ENCODE results near the gene TLE3.
"Not testable (repeated sequence)": the region's sequence is repeated elsewhere in the genome, so short reads cannot be mapped to it uniquely, and the experiment has no call there.

TLE3 gene

DNA sequence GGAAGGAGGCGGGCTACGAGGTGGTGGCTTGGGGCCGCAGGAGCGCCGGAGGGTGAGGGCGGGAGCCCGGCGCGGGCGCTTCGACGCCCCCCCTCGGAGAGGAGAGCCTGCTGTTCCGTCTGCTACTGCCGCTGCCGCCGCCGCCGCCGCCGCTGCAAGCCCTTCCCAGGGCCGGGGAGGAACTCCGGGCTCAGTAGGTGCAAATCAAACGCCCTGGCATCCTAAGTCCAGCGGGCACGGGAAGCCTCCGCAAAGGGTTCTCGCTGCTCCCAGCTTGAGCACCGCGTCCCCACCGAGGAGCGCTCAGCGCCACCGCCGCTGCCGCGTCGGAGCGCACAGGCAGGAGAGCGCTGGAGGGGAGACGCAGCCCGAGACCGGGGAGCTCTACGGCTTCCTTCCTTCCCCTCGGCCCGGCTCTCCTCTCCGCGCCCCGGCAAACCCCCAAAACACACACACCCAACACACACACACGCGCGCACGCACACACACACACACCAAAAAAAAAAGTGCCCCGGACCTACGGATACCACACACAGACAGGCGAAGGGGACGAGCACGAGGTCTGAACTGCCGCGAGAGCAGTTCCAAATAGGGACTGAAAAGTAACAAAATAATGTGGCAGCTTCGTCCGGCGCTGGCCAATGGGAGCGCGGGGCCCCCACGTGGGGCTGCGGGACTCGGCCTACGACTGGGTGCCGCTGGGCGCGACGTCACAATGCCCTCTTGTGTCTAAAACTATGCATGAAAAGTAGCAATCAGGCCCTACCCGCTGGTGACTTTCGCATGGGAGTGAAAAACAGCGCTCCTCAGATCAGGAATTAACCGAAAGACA, at the start of gene TLE3:
Gene TLE3 (minus strand): TSS at position 597 of the 832 bp plus-strand sequence. CDS start 1,119 bp downstream, outside the sequence.
- peak; percentile 99 for DNase-seq (ENCODE audit: low spot score)

DNA sequence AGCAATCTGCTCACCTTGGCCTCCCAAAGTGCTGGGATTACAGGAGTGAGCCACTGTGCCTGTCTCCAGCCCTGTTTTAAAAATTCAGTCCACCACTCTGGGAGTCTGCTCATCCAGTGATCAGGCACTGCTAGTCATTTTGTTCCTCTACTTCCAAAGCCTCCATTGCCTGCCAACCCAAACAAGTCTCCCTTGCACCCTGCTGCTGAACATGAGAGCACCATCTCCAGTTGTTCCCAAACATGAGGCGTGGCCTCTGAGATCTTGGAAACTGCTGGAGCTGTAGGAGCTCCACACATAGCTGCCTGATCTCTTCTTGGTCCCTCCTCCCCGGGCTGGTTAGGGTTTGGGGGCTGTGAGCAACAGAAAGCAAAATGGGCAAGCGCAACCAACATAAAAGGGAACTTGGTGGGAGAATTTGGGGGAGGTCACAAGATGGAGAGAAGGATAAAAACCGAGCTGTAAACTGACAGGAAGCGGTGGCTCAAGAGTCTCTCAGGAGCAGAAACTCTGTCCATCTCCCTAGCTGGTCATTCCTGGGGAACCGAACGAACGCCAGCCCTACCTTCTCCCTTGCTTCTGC, 49.6 kb upstream of the TLE3 start:
- DNase-seq (ENCODE audit: low spot score) = no peak

GRCh38 chr15:70146771-70147170, 49.1 kb upstream of the TLE3 start:
- DNase-seq (ENCODE audit: low spot score) = no peak

DNA sequence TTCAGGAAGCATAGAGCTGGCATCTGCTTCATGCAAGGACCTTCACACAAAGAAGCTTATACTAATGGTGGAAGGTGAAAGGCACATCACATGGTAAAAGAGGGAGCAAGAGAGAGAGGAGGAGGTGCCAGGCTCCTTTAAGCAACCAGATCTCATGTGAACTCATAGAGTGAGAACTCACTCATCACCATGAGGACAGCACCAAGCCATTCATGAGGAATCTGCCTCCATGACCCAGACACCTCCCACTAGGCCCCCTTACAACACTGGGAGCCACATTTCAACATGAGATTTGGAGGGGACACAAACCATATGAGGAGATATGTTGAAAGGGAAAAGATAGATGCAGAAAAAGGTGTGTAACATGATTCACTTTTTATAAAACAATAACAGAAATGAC, 48.4 kb upstream of the TLE3 start:
- DNase-seq (ENCODE audit: low spot score) = no peak

- DNase-seq (ENCODE audit: low spot score) = no peak
Measured at GRCh38 chr15:70145261-70145660, 47.5 kb upstream of the TLE3 start.

DNA sequence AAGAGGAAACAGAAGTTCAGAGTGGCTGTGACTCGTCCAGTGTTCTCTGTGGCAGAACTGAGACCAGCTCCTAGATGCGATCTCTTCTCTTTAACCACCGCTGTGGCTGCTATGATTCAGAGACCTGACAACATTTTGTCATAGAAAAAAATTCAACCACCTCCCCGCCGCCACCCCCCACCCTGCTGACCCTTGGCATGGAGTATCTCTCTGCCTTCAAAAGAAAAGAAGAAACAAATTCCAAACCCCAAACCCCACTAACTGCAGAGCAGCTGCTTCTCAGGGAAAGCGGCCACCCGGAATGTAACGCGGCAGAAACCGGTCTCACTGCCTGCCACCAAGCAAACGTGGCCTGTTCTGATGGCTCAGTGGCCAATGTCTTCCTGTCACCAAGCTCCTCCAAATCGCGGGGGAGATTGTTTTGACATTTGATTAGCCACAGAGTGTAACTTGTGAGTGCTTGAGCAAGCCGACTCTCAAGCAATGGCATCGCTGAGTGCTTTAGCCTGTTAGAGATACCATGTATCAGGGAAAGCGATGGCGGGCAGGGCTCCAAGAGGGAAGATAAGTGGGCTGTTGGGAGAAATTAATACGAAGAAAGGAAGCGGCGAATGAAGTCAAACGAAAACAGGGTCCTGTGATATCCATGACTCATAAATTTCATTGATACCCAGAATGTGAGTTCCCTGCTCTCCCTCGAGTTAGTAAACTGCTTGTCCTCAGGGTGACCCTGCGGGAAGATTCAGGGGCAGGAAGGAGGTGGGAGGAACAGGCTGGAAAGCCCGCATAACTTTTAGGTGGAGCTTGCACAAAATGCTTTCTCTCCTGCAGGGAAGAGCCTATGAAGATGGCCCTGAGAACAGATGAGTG, 44.8 kb upstream of the TLE3 start:
- no peak for DNase-seq (ENCODE audit: low spot score)

- DNase-seq (ENCODE audit: low spot score) = no peak
Measured at GRCh38 chr15:70142072-70142321, 44.3 kb upstream of the TLE3 start.

DNA sequence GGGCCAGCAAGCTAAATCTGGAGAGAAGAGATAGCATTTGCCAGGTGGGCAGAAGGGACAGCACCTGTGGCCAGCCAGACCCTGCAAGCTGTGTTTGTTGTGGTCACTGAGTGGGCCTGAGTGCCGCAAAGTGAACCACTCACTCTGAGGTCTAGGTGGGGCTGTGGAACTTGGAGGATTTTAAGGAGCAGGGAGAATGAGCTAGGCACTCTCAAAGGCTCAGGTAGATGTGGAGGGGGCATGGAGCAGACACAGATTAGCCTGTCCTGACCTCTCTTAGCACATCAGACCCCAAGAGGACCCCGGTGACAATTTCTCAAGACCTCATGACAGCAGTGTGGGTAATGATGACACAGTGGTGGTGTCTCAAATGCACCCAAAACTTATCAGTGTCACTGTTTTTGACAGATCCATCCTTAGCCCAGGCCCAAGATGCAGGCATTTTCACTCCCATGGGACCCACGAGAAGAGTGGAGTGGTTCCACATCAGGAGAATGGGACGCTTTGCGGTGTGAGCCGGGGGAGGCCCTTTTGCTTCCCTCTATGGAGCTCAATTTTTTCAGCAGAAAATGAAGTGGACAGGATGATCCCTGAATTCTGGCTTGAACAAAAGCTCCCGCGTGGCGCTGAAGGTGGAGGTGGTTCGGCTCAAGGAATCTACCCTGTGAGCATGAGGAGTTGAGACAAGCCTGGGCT, 43.8 kb upstream of the TLE3 start:
- DNase-seq (ENCODE audit: low spot score) = no peak

DNA sequence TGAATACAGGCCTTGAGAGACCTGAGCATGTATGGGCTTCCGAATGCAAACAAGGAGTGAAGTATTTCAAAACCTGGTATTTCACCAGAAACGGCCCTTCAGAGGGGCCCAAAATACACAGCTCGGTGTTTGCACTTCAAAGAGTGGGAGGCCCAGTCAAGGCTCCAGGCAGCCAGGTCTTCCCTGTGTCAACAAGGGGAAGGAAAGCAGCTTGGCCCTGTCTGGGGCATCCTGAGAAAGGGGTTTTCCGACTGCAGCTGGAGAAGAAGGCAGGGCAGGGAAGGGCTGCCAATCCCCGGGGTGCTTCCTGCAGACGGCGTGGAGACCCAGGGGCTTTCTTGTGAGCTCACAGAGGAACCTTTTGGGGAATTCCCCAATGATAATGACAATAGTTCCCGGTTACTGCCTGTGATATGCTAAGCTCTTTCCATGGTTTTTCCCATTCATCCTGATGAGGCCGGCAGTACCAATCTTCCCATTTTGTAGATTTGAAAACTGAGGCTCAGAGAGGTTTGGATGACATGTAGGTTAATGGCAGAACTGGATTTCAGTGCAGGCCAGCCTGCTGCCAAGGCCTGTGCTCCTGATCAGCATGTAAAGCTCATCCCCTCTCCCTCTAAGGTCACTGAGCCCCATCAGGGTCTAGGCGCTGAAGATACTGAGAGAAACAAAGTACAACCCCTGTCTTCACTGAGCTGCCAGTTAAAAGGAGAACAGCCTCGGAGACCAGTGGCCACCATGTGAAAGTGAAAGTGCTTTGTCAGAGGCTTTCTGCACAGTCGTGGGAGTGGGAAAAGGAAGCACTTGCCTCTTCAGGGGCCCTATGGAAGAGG, 43.0 kb upstream of the TLE3 start:
- DNase-seq (ENCODE audit: low spot score) = peak; percentile 19

GRCh38 chr15:70140025-70140542, 42.4 kb upstream of the TLE3 start:
- DNase-seq (ENCODE audit: low spot score) = no peak

GRCh38 chr15:70137967-70138366, 40.2 kb upstream of the TLE3 start:
- no peak for DNase-seq (ENCODE audit: low spot score)

- not testable (repeated sequence) for DNase-seq (ENCODE audit: low spot score)
Measured at GRCh38 chr15:70137021-70137420, 39.3 kb upstream of the TLE3 start.

- DNase-seq (ENCODE audit: low spot score) = no peak
Measured at GRCh38 chr15:70133781-70134421, 36.2 kb upstream of the TLE3 start.

DNA sequence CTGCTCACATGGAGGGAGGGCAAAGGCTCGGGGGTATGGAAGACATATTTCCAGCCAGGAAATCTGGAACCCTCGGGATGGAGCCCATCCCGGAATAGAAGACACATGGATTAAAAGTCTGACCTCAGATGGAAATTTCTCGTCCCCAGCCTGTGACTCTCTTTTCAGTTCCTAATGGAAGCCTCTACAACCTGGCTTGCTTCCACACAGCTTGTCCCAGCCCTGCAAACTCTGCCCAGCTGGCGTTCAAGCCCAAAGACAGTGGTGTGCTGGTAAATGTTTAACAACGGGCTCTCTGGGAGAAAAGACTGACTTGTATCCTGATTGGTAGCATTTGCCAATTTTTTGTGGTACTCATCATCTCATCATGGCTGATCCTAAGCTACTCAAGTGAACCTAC, 35.6 kb upstream of the TLE3 start:
- no peak for DNase-seq (ENCODE audit: low spot score)

DNA sequence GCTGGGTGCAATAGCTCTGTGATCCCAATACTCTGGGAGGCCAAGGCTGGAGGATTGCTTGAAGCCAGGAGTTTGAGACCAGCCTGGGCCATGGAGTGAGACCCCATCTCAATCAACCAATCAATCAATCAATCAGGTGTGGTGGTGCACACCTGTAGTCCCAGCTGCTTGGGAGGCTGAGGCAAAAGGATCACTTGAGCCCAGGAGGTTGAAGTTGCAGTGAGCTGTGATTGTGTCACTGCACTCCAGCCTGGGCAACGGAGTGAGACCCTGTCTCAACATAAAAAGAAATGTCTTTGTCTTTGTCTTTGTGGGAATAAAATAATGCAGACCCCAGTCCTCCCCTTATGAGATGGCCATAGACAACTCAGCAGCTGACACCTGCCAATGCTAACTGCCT, 34.9 kb upstream of the TLE3 start:
- no peak for DNase-seq (ENCODE audit: low spot score)

GRCh38 chr15:70132139-70132538, 34.4 kb upstream of the TLE3 start:
- no peak for DNase-seq (ENCODE audit: low spot score)

- no peak for DNase-seq (ENCODE audit: low spot score)
Measured at GRCh38 chr15:70128414-70129140, 30.9 kb upstream of the TLE3 start.

- no peak for DNase-seq (ENCODE audit: low spot score)
Measured at GRCh38 chr15:70127770-70128413, 30.2 kb upstream of the TLE3 start.

DNA sequence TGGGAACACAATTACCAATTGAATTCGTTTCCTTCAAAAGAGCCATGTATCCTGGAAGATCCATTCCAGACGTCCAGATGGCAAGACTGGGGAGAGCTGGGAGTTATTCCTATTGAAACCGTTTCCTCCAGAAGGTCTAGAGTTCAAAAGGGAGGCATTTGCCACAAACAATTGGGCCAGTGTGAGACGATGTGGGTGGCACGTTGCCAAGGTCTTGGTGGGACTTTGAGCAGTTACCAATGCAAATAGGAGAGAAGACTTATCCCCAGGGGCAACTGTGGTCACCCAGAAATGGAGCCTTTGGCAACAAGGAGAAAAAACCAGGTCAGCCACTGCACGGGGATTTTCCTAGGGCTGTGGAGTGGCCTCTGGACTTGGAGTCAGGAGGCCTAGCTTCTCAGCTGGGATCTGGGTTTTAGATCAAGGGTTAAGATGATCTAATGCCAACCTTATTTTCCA, 29.6 kb upstream of the TLE3 start:
- peak; percentile 38 for DNase-seq (ENCODE audit: low spot score)
